Fibroblast of pulmonary artery (primary cell): ENCODE data around the gene BLVRB.
"Not testable (repeated sequence)": the region's sequence is repeated elsewhere in the genome, so short reads cannot be mapped to it uniquely, and the experiment has no call there.

Experiments used
- DNase-seq: peaks from one replicate; pipeline ENCODE4 v3.0.0-alpha.2; 2010; ENCODE audit warnings: low read depth
- H3K4me3 ChIP-seq: replicated peaks from 2 replicates; pipeline ENCODE4 v1.5.1; 2011; ENCODE audit warnings: low read depth, mild to moderate bottlenecking, control low read depth, low read length, moderate library complexity
- TF ChIP-seq, protein P1 (sequence below): IDR thresholded peaks from 2 replicates; pipeline ENCODE4 v1.5.1; 2011; ENCODE audit warnings: mild to moderate bottlenecking, control low read depth, low read length, inconsistent platforms; ENCODE audit errors: missing control alignments

The BLVRB gene

DNA sequence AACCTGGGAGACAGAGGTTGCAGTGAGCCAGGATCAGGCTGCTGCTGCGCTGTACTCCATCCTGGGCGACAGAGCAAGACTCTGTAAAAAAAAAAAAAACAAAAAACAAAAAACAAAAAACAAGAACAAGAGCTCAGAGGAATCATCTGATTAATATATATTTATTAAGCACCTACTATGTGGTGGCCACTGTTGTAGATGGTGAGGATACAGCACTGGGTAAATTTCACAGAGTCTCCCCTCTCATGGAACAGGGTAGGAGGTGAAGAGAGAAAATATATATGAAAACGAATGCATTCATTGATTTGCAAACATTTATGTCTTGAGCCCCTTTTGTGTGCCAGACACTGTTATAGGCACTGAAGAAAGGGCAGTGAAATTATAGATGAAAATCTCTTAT lies 33.8 kb downstream of the BLVRB start:
- TF ChIP-seq, protein P1, sequence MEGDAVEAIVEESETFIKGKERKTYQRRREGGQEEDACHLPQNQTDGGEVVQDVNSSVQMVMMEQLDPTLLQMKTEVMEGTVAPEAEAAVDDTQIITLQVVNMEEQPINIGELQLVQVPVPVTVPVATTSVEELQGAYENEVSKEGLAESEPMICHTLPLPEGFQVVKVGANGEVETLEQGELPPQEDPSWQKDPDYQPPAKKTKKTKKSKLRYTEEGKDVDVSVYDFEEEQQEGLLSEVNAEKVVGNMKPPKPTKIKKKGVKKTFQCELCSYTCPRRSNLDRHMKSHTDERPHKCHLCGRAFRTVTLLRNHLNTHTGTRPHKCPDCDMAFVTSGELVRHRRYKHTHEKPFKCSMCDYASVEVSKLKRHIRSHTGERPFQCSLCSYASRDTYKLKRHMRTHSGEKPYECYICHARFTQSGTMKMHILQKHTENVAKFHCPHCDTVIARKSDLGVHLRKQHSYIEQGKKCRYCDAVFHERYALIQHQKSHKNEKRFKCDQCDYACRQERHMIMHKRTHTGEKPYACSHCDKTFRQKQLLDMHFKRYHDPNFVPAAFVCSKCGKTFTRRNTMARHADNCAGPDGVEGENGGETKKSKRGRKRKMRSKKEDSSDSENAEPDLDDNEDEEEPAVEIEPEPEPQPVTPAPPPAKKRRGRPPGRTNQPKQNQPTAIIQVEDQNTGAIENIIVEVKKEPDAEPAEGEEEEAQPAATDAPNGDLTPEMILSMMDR, result no peak
- H3K4me3 ChIP-seq, result no peak overlapping the region
- no peak for DNase-seq

- DNase-seq, H3K4me3 ChIP-seq: not testable (repeated sequence)
Measured at GRCh38 chr19:40430242-40430641, 35.3 kb downstream of the BLVRB start.

DNA sequence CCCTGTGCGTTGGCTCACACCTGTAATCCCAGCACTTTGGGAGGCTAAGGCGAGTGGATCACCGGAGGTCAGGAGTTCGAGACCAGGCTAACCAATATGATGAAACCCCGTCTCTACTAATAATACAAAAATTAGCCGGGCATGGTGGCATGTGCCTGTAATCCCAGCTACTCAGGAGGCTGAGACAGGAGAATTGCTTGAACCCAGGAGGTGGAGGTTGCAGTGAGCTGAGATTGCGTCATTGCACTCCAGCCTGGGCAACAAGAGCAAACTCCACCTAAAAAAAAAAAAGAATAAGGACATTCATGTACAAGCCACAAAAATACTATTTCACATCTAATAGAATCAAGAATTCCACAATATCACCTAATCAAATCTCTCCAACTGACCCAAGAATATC lies 37.3 kb downstream of the BLVRB start:
- DNase-seq, result not testable (repeated sequence)

DNA sequence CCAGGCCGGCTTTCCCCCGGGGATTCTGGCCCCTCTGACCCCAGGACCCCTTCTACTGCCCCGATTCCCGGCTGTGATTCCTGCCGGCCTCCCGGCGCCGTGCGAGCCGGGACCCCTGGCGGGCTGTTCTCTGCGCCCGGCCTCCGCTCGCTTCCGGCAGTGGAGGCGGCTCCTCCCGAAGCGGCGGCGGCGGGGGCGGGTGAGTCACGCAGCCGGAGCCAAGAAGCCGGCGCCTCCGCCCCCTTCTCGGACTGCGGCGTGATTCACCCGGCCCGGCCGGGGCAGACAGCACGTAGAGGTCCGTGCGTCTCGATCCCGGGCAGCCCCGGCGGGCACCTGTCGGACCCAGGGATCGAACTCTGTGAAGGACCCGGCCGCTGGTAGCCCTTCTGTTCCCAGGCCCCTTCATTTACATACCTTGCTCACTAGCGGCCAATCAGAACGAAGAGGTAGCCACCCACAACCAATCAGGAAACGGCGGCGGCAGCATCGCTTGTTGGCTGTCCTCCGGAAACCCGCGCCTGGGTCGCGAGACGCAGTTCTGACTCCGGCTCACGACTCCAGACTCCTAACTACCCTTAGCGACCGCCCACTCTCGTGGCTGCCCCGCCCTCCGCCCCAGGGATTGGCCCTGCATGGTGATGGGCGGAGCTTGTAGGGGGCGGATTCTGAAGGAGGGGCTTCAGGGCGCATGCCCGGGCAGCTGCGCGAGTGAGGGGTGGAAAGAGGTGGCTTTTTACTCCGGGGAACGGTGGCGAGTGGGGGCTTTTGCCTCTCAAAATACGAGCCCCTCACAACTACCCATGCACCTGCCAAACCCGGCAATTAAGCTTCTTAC lies 39.9 kb downstream of the BLVRB start, which contains the start of gene SERTAD1:
SERTAD1 (minus strand) TSS at position 543 of the 838 bp plus-strand sequence. CDS start 2,446 bp downstream, outside the sequence.
- TF ChIP-seq, protein P1, result peak; percentile 44
- DNase-seq, result peak; percentile 99
- peak within 1 kb of the TSS; percentile 94 for H3K4me3 ChIP-seq

More for the DNA sequence above, 37.3 kb downstream of the BLVRB start:
- not testable (repeated sequence) for H3K4me3 ChIP-seq

DNA sequence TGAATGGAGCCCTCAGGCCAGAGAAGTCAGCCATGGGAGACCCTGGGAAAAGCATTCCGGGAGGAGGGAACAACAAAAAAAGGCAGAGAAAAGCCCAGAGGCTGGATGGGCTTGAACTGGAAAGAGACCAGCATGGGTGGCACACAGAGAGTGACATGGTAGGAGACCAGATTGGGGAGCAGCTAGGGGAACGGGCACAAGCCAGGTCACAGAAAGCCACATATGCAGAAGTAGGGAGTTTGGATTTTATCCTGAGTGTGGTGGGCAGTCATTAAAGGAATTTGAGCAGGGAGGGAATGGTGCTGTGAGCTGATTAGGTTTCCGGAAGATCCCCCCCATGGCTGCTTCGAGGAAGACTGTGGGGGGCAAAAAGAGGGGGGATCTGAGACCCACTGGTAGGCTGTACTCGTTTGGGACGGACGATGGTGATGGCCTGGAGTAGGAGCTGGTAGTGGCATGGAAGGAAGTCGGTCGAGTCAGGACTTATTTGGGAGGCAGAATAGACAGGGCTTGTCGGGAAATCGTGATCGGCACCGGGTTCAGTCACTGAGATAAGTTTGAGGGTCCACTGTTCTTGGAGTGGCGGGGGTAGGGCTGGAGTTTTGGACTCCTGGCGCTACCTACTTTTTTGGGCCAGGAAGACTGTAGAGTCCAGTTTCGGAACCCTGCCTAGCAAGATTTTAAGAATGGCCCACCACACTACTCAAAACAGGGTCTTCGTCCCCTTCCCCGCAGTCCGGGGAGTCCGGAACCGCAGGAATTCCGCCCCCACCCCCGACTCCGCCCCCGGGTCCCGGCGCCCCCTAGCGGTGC lies 40.7 kb downstream of the BLVRB start:
- peak overlapping the region; percentile 94 for H3K4me3 ChIP-seq
- DNase-seq, result peak; percentile 42
- TF ChIP-seq, protein P1, result no peak

DNA sequence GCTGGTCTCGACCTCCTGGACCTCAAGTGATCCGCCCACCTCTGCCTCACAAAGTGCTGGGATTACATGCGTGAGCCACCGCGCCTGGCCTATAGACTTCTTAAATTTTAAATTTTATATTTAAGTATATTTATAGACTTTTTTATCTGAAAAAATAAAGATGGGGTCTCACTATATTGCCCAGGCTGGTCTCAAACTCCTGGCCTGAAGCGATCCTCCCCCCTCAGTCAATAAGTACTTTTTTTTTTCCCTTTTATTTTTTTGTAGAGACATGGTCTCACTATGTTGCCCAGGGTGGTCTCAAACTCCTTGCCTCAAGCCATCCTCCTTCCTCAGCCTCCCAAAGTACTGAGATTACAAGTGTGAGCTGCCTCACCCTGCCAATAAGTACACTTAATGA lies 41.6 kb downstream of the BLVRB start:
- no peak for DNase-seq
- H3K4me3 ChIP-seq, result peak overlapping the region; percentile 94
- TF ChIP-seq, protein P1, result no peak

GRCh38 chr19:40422748-40423566 lies 42.6 kb downstream of the BLVRB start:
- TF ChIP-seq, protein P1, result no peak
- no peak for DNase-seq
- H3K4me3 ChIP-seq, result no peak overlapping the region
